HS-5 (cell line): ENCODE measurements around the gene RUVBL2.

Experiments
- DNase-seq: peaks from one replicate; pipeline ENCODE4 v3.0.0-alpha.2; 2012; ENCODE audit warnings: low read depth

The RUVBL2 gene

GRCh38 chr19:48964205-48965039 lies 29.3 kb upstream of the RUVBL2 start:
- no peak for DNase-seq

- peak; percentile 78 for DNase-seq
Observed at GRCh38 chr19:48965040-48965805, 28.5 kb upstream of the RUVBL2 start, which contains the start of gene FTL. Gene FTL, plus strand, starts transcription at chr19:48965309. Its CDS starts 199 bp downstream, at chr19:48965508.

GRCh38 chr19:48965806-48966540 lies 27.7 kb upstream of the RUVBL2 start:
- no peak for DNase-seq

DNA sequence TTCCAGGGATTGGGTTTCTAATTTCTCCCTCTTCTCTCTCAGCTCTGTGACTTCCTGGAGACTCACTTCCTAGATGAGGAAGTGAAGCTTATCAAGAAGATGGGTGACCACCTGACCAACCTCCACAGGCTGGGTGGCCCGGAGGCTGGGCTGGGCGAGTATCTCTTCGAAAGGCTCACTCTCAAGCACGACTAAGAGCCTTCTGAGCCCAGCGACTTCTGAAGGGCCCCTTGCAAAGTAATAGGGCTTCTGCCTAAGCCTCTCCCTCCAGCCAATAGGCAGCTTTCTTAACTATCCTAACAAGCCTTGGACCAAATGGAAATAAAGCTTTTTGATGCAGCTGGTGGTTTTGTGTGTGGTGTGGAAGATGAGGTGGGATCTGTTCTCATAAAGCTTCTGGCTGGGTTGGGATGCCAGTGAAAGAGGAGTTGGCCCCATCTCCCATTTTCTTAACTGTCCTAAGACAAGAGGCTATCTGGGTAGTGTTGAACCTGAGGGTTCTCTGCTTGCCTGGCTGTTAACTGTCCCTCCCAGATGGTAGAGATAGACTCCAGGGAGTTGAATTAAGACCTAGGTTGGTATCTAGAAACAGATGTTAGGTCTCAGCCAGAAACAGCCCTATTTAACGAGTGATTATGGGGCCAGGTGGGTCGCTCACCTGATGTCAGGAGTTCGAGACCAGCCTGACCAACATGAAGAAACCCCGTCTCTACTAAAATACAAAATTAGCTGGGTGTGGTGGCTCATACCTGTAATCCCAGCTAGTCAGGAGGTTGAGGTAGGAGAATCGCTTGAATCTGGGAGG lies 26.9 kb upstream of the RUVBL2 start:
- no peak for DNase-seq

GRCh38 chr19:48967346-48968178 lies 26.1 kb upstream of the RUVBL2 start:
- peak; percentile 42 for DNase-seq

DNA sequence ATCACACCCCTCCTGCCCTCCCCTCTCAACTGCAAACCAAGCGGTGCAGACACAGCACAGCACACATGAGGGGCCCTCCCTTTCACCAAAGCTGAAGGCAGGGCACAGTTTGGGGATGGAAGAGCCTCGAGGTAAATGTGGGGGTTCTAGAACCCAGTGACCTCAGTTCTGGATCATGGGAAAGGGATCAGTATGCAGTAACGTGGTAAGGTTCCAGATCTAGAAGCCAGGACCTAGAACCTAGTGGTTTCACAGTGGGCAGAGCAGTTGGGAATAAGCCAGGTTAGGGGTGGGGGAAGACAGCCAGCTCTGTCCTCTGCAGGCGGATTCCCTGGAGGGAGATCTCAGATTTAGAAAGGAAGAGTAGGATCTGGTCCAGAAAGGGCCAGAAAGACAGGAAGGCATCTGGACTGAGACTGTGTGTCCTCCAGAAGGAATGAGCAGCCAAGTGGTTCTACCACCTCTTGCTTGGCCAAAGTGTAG lies 25.5 kb upstream of the RUVBL2 start:
- no peak for DNase-seq

GRCh38 chr19:48968813-48969218 lies 24.9 kb upstream of the RUVBL2 start:
- no peak for DNase-seq

DNA sequence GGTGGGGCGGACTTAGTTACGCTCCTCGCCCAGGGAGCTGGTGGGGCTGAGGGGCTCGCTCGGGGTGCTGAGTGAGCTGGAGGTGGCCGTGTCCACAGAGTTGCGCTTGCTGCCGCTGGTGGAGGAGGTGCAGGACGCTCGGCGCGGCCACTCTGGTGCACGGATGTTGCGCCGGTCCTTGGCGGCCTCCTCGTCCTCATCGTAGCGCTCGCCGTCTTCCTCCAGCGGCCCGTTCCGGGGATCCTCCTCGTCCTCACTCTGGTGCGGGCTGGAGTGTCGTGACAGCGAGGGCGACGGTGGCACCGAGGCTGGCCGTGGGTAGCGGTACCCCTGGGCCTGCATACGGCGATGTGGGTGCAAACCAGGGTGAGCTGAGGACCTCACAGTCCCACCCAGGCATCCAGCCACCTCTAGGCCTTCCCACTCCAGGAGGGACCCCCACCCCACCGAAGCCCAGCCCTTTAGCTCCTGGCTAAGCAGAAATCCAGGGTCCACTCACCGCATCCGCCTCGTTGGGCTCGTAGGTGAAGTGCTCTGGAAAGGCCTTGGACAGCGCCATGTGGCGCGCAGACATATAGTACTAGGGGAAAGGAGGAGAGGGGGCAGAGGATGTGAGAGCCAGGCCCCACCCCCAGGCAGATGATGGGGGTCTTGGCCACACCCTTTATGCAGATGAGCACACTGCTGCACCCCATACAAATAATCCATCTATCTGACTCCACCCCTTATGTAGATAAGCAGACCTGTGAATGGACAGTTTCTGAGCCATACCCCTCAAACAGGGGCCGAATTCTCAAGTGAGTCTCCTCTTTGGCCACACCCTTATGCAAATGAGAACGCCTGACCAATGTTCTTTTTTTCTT lies 24.2 kb upstream of the RUVBL2 start:
- DNase-seq: no peak

DNA sequence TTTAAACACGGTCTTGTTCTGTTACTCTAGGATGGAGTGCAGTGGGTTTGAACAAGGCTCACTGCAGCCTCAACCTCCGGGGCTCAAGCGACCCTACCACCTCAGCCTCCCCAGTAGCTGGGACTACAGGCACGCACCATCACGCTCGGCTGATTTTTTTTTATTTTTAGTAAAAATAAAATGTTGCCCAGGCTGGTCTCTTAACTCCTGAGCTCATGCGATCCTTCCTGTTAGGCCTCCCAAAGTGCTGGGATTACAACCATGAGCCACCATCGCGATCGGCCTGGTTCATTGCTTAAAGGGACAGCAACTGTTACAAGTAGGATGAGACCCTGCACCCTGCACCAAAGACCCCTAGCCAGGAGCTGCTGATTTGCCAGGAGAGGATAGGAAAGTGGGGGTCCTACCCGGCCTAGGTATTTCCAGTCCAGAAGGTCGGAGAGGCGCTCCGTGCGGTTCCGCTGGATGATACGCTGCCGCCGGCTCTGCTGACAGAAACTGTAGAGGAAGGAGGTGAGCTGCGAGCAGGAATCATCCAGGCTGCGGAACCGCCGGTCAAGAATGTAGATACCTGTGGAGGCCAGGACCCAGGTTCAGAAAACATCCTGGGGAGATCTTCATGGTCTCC lies 23.4 kb upstream of the RUVBL2 start:
- DNase-seq: no peak

DNA sequence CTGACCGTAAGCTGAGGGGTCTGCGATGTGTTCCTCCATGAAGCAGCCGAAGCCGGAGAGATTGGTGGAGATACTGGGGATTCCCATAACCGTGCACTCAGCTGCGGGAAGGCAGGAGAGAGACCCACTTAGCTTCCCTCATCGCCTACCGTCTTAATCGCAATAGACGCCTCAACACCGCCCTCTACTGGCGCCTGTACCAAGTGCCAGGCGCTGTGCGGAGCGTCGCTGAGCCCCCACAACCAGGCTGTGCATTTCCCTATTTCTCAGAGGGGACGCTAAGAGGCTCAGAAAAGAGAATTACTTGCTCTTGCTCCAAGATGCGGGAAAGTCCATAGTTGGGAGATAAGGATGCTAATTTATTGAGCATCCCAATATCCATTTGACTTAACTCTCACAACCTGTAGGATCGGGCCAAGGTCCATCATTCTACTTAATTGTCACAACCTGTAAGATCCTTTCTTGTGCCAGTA lies 22.7 kb upstream of the RUVBL2 start:
- no peak for DNase-seq

DNA sequence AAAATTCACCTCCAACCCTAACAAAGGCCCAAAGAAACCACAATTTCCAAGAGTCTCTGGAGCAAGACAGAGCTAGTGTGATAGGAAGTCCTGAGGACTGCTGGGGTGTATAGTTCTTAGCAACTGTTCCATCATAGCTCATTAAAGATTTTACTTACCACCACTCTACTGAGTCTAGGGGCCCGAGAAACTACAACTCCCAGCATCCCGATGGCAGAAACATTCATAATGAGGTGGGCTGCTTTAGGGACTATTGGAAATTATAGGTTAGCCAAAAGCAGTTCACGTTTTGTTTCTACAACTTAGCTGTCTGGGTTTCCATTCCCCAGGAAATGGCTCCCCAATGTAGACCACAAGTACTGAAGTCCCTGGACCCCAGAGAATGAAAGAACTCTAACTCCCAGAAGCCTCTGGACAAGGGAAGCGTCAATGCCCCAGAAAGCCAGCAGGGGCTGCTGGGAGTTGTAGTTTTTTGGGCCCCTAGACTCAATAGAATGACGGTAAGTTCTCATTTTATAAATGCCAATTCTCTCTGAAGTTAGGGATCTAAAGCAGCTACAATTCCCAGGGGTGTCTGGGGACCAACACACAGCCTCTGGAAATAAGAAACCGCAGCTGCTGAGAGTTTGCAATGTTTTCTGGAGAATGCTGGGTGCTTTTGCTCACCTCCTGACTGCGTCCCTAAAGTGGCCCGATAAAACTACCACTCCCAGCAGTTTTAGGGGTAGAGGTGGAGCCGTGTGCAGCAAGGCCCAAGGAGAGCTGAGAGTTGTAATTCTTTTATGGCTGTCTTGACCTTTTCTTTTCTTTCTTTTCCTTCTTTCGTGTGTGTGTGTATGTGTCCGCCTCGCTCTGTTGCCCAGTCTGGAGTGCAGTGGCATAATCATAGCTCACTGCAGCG lies 17.5 kb upstream of the RUVBL2 start:
- DNase-seq: no peak

DNA sequence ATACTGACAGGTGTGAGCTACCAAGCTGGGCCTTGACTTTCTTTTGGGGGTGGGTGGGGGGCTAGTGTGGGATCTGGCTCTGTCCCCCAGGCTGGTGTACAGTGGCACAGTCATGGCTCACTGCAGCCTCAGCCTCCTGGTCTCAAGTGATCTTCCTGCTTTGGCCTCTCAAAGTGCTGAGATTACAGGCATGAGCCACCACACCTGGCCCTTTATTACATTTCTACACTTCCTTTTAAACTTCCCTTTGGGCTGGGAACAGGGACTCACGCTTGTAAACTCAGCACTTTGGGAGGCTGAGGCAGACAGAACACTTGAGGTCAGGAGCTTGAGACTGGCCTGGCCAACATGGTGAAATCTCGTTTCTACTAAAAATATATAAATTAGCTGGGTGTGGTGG lies 16.6 kb upstream of the RUVBL2 start:
- no peak for DNase-seq

GRCh38 chr19:48982280-48982679 lies 11.4 kb upstream of the RUVBL2 start:
- DNase-seq: no peak

DNA sequence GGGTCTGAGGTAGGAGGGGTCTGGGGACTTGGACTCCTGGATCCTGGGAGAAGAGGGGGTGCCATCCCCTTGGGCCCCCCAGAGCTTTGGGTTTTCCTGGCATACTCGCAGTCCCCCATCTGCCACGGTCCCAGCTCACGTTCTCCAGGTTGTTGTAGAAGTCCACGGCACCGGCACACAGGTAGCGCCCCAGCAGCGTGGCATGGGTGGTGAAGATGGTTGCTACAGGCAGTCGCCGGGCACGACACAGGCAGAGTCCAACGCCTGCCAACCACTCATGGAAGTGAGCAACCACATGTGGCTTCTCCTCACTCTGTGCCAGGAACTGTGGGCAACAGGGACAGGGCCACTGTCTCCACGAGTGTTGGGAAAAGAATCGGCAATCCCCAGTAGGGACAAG lies 8.0 kb upstream of the RUVBL2 start:
- no peak for DNase-seq

- no peak for DNase-seq
Observed at GRCh38 chr19:48986211-48986610, 7.5 kb upstream of the RUVBL2 start.

- no peak for DNase-seq
Observed at GRCh38 chr19:48987323-48987722, 6.4 kb upstream of the RUVBL2 start.

- no peak for DNase-seq
Observed at GRCh38 chr19:48988286-48988685, 5.4 kb upstream of the RUVBL2 start.

DNA sequence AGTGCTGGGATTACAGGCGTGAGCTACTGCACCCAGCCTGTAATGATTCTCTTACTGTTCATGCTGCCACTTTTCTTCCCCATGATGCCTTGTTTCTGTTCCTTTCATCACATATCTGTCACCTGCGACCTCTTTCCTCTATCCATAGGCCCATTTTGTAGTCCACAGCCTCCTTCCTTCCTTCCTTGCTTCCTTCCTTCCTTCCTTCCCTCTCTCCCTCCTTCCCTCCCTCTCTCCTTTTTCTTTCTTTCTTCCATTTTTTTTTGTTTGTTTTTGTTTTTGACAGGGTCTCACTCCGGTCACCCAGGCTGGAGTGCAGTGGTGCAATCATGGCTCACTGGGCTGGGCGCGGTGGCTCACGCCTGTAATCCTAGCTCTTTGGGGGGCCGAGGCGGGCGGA lies 4.8 kb upstream of the RUVBL2 start:
- no peak for DNase-seq
